ENCODE measurements around the gene RIN3. TPM values are rescaled to one million over a fixed set of nuclear protein-coding genes. Genes with fewer than 3 reads are reported as not detected.

Gene RIN3
- total and polyA plus RNA-seq, 2 experiments from 2014 or later = 1.8 to 7.0 TPM

- Histone ChIP-seq H4K20me1 (ENCODE audit: insufficient read depth) (no peaks in the 10 kb centered on the region), H3K36me3 (ENCODE audit: low read depth) (no peaks in the 10 kb centered on the region), H3K4me3 (no peak overlapping the region), H3K4me2 (ENCODE audit: unreplicated experiment) (no peak overlapping the region), H3F3A (ENCODE audit: insufficient read depth) (no peaks in the 10 kb centered on the region), H3K79me2 (ENCODE audit: insufficient read depth) (no peaks in the 10 kb centered on the region), H3K9me3 (ENCODE audit: low read depth) (no peaks in the 10 kb centered on the region), H3K27me3 (replicated peaks; ENCODE audit: insufficient read depth) (no peaks in the 10 kb centered on the region), H2AFZ (no peak overlapping the region), H3K4me1 (ENCODE audit: insufficient read depth) (peaks cover 4% of the 10 kb centered on the region; the same call in 1 of the 2 replicates), H3K9ac (no peak overlapping the region), H3K27ac (no peak overlapping the region), H3K9me2 (ENCODE audit: insufficient read depth) (no peaks in the 10 kb centered on the region)
- 97 to 99% methylated on average over 10 of the region's 10 CpGs for WGBS, 2 experiments (ENCODE audit: low coverage in 1 of 2, low lambda C conversion rate in 2 of 2, missing lambda C conversion rate in 2 of 2)
- no peak for DNase-seq
- TF ChIP-seq EZH2 (IDR thresholded peaks at IDR 0.05; ENCODE audit: insufficient read depth, poor library complexity, severe bottlenecking) (no peak), EZH2phosphoT487 (IDR thresholded peaks at IDR 0.05; ENCODE audit: insufficient read depth, low read depth) (no peak)
- in situ Hi-C loops (cut with MboI) = no loop called here
Measured at GRCh38 chr14:92703516-92703915, 189.9 kb downstream of the RIN3 start.

GRCh38 chr14:92704036-92704804 is 190.6 kb downstream of the RIN3 start:
- Histone ChIP-seq H3K27ac (no peak overlapping the region), H3K4me3 (no peak overlapping the region), H2AFZ (no peak overlapping the region), H3K79me2 (ENCODE audit: insufficient read depth) (no peaks in the 10 kb centered on the region), H3K9me2 (ENCODE audit: insufficient read depth) (no peaks in the 10 kb centered on the region), H3K9ac (no peak overlapping the region), H3K4me2 (ENCODE audit: unreplicated experiment) (no peak overlapping the region), H3K36me3 (ENCODE audit: low read depth) (no peaks in the 10 kb centered on the region), H4K20me1 (ENCODE audit: insufficient read depth) (no peaks in the 10 kb centered on the region), H3K4me1 (ENCODE audit: insufficient read depth) (peaks cover 10% of the 10 kb centered on the region), H3K27me3 (replicated peaks; ENCODE audit: insufficient read depth) (no peaks in the 10 kb centered on the region), H3F3A (ENCODE audit: insufficient read depth) (peaks cover 5% of the 10 kb centered on the region; the same call in 1 of the 2 replicates), H3K9me3 (ENCODE audit: low read depth) (no peaks in the 10 kb centered on the region)
- DNase-seq = no peak
- in situ Hi-C loops (cut with MboI) = no loop called here
- no peak for TF ChIP-seq EZH2 (IDR thresholded peaks at IDR 0.05; ENCODE audit: insufficient read depth, poor library complexity, severe bottlenecking)
- TF ChIP-seq EZH2phosphoT487 (IDR thresholded peaks at IDR 0.05; ENCODE audit: insufficient read depth, low read depth) = no peak
- 89 to 90% methylated on average over 23 of the region's 23 CpGs for WGBS, 2 experiments (ENCODE audit: low coverage in 1 of 2, low lambda C conversion rate in 2 of 2, missing lambda C conversion rate in 2 of 2)

GRCh38 chr14:92704821-92705220 is 191.2 kb downstream of the RIN3 start:
- H3K27me3 ChIP-seq (replicated peaks; ENCODE audit: insufficient read depth) = no peaks in the 10 kb centered on the region
- no peaks in the 10 kb centered on the region for H3K36me3 ChIP-seq (ENCODE audit: low read depth)
- H3K4me1 ChIP-seq (ENCODE audit: insufficient read depth) = peaks cover 12% of the 10 kb centered on the region
- H3K27ac ChIP-seq = no peak overlapping the region
- no peak overlapping the region for H3K9ac ChIP-seq
- H3K4me2 ChIP-seq (ENCODE audit: unreplicated experiment) = no peak overlapping the region
- H3F3A ChIP-seq (ENCODE audit: insufficient read depth) = peaks cover 9% of the 10 kb centered on the region; the same call in 1 of the 2 replicates
- 91 to 95% methylated on average over 11 of the region's 11 CpGs for WGBS, 2 experiments (ENCODE audit: low coverage in 1 of 2, low lambda C conversion rate in 2 of 2, missing lambda C conversion rate in 2 of 2)
- no peaks in the 10 kb centered on the region for H4K20me1 ChIP-seq (ENCODE audit: insufficient read depth)
- no peaks in the 10 kb centered on the region for H3K9me2 ChIP-seq (ENCODE audit: insufficient read depth)
- no peak for DNase-seq
- H3K9me3 ChIP-seq (ENCODE audit: low read depth) = no peaks in the 10 kb centered on the region
- H3K4me3 ChIP-seq = no peak overlapping the region
- in situ Hi-C loops (cut with MboI) = no loop called here
- TF ChIP-seq EZH2phosphoT487 (IDR thresholded peaks at IDR 0.05; ENCODE audit: insufficient read depth, low read depth) (no peak), EZH2 (IDR thresholded peaks at IDR 0.05; ENCODE audit: insufficient read depth, poor library complexity, severe bottlenecking) (no peak)
- H3K79me2 ChIP-seq (ENCODE audit: insufficient read depth) = no peaks in the 10 kb centered on the region
- H2AFZ ChIP-seq = no peak overlapping the region

GRCh38 chr14:92706386-92706785 is 192.8 kb downstream of the RIN3 start:
- Histone ChIP-seq H3K36me3 (ENCODE audit: low read depth) (no peaks in the 10 kb centered on the region), H2AFZ (no peak overlapping the region), H3F3A (ENCODE audit: insufficient read depth) (peaks cover 9% of the 10 kb centered on the region; the same call in 1 of the 2 replicates), H3K9me3 (ENCODE audit: low read depth) (no peaks in the 10 kb centered on the region), H3K27ac (no peak overlapping the region), H3K4me1 (ENCODE audit: insufficient read depth) (peaks cover 12% of the 10 kb centered on the region), H3K79me2 (ENCODE audit: insufficient read depth) (no peaks in the 10 kb centered on the region), H3K4me3 (no peak overlapping the region), H3K4me2 (ENCODE audit: unreplicated experiment) (no peak overlapping the region), H4K20me1 (ENCODE audit: insufficient read depth) (no peaks in the 10 kb centered on the region), H3K9me2 (ENCODE audit: insufficient read depth) (no peaks in the 10 kb centered on the region), H3K27me3 (replicated peaks; ENCODE audit: insufficient read depth) (no peaks in the 10 kb centered on the region), H3K9ac (no peak overlapping the region)
- DNase-seq = no peak
- in situ Hi-C loops (cut with MboI) = no loop called here
- 91 to 96% methylated on average over 14 to 15 of the region's 15 CpGs for WGBS, 2 experiments (ENCODE audit: low coverage in 1 of 2, low lambda C conversion rate in 2 of 2, missing lambda C conversion rate in 2 of 2)
- no peak for TF ChIP-seq EZH2phosphoT487 (IDR thresholded peaks at IDR 0.05; ENCODE audit: insufficient read depth, low read depth)
- no peak for TF ChIP-seq EZH2 (IDR thresholded peaks at IDR 0.05; ENCODE audit: insufficient read depth, poor library complexity, severe bottlenecking)
